DMS53 treated with DMSO at 0.1 percent for 48 hours (cell line): ENCODE measurements around the gene CFAP221.

ENCODE experiments used
- DNase-seq: peaks from one replicate; lab custom pipeline; 2025; ENCODE audit not compliant: unreplicated experiment; lab: John Stamatoyannopoulos, UW

The CFAP221 gene

DNA sequence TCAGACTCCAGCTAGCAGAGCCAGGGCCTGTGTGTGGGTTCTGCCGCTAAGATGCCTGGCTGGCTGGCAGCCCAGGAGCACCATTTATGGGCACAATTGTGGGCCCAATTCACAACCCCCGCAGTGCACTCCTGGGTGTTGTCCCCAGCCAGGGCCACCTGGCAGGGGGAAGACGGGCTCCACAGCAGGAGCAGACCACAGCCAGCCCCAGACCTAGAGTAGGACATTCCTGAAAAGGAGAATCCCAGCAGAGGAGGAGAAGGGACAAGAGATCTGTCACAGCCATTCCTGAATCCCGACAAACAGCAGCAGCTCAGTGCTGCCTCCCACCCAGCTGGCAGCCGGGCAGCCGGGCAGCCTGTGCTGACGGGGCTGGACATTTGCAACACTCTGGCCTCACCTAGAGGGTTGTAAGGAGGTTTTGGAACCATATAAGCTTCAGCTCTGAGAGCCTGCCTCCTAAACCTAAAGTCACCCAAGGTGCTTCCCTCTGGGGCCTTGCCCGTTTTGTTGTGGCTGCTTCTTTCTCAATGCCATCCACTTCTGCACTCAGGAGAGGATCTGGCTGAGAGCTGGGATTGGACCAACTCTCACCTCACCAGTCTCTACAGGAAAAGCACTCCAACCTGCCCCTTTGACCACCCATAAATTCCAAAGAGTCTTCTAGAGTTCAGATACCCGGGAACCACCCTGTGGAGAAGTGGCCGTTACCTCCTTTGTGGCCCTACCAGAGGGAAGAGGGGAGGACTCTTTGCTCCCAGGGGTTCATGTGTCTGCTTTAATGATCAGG lies 130.7 kb downstream of the CFAP221 start:
- DNase-seq, result no peak

- peak; percentile 87 for DNase-seq
Measured at GRCh38 chr2:119678021-119678656, 133.9 kb downstream of the CFAP221 start.

- DNase-seq, result peak; percentile 32
Measured at GRCh38 chr2:119679526-119679837, 135.2 kb downstream of the CFAP221 start.

- no peak for DNase-seq
Measured at GRCh38 chr2:119679846-119680245, 135.6 kb downstream of the CFAP221 start.

DNA sequence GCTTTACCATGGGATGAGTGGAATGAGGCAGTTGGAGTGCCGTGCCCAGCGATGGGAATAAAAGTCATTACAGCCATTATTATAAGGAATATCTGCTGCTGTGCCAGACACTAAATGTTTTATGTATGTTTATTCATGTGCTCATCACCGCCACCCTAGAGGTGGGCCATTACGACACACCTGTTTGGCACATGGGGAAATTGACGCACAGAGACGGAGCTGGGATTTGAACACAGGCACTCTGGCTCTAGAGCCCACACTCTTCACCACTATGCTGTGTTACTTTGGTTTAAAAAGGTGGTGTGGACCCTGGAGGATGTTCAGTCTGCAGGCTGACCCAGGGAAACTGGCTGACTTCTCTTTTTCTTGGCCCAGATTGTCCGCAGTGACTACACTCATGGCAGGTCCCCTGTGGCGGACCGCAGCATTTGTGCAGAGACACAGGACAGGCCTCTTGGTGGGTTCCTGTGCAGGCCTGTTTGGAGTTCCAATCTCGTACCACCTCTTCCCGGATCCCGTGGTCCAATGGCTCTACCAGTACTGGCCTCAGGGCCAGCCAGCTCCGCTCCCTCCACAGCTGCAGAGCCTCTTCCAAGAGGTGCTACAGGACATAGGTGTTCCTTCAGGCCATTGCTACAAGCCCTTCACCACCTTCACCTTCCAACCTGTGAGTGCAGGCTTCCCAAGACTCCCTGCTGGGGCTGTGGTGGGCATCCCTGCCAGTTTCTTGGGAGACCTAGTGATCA lies 136.4 kb downstream of the CFAP221 start:
- no peak for DNase-seq

DNA sequence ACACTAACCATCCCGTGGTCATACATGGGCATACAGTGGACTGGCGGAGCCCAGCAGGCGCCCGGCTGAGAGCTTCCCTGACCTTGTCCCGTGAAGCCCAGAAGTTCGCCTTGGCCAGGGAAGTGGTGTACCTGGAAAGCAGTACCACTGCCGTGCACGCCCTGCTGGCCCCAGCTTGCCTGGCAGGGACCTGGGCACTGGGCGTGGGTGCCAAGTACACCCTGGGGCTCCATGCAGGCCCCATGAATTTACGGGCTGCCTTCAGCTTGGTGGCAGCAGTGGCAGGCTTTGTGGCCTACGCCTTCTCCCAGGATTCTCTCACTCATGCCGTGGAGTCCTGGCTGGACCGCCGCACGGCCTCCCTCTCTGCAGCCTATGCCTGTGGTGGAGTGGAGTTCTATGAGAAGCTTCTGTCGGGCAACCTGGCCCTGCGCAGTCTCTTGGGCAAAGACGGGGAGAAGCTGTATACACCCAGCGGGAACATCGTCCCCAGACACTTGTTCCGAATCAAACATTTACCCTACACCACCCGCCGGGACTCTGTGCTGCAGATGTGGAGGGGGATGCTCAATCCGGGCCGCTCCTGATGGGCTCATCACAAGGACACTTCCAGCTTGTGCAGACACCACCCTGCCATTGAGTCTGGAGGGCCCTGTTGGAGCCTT lies 137.1 kb downstream of the CFAP221 start:
- no peak for DNase-seq

- DNase-seq, result no peak
Measured at GRCh38 chr2:119681868-119682220, 137.6 kb downstream of the CFAP221 start.

GRCh38 chr2:119682578-119682977 lies 138.3 kb downstream of the CFAP221 start:
- no peak for DNase-seq

GRCh38 chr2:119683074-119683712 lies 138.9 kb downstream of the CFAP221 start:
- DNase-seq, result no peak

GRCh38 chr2:119683713-119684443 lies 139.6 kb downstream of the CFAP221 start:
- DNase-seq, result no peak

GRCh38 chr2:119684518-119684917 lies 140.3 kb downstream of the CFAP221 start:
- no peak for DNase-seq

DNA sequence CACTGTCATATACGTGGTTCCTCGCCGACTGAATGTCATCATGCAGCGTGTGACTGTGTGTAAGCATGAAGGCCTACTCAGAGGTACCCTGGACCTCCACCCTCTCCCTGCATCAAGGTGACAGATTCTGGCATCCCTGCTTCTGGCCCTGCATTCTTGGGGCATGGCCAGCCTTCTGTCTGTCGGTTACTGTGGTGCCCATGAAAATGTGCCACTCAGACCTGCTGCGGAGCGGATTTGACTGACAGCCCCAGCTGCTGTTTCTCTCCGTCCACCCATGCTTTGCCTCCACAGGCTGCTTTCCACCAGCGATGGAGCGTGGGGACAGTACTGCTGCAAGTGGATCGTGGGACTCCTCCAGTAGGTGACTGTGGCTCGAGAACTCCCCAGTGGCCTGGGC lies 144.4 kb downstream of the CFAP221 start:
- no peak for DNase-seq

- DNase-seq, result no peak
Measured at GRCh38 chr2:119689218-119689617, 145.0 kb downstream of the CFAP221 start.

- no peak for DNase-seq
Measured at GRCh38 chr2:119691189-119691588, 146.9 kb downstream of the CFAP221 start.

DNA sequence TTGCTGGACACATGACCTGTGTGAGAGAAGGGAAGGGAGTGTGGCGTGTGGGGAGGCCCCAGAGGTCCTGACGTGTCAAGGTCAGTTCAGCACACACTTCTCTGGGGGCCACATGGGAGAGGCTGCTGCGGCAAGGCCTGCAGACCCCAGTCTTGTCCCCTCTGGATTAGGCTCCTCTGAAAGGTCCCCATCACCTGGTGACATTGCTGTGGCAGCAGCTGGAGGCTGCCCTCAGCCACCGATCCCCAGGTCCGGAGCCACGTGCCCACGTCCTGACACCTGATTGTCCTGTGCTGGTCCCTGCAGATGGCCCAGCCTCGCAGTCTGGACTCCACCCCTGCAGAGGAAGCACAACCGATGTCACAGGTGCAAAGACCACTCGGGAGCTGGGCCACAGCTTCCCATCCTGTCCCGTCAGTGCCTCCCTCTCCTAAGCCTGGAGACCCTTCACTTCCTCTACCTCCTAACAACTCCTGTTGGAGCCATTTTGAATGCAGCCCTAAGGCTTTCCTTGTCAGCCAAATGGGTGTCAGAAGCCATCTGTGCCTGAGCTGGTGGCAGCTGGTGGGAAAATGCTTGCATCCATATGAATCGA lies 147.5 kb downstream of the CFAP221 start:
- DNase-seq, result no peak

- no peak for DNase-seq
Measured at GRCh38 chr2:119692310-119692709, 148.1 kb downstream of the CFAP221 start.

- DNase-seq, result no peak
Measured at GRCh38 chr2:119692954-119693353, 148.7 kb downstream of the CFAP221 start.

GRCh38 chr2:119693567-119693966 lies 149.3 kb downstream of the CFAP221 start:
- DNase-seq, result no peak

DNA sequence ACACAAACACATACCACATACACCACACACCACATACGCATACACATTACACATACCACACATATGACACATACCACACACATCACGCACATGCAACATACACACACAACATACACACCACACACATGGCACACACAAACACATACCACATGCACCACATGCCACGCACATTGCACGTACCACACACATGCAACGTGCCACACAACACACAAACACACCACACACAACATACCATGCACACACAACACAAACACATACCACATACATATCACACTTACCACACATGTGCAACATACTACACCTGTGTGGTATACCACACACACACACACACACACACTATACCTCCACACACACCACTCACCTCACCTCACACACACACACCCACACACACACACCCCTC lies 149.7 kb downstream of the CFAP221 start:
- DNase-seq, result no peak

- no peak for DNase-seq
Measured at GRCh38 chr2:119694470-119694844, 150.2 kb downstream of the CFAP221 start.
